ENCODE results near the gene PLEKHG7.

GRCh38 chr12:92762773-92763172 is 60.0 kb downstream of the PLEKHG7 start:
- TF ChIP-seq CTCF (conservative IDR thresholded peaks at IDR 0.05; ENCODE audit: low read depth in 2 of 2) (no peak), EZH2phosphoT487 (IDR thresholded peaks at IDR 0.05; ENCODE audit: unreplicated experiment) (no peak), EZH2 (IDR thresholded peaks at IDR 0.05; ENCODE audit: low read depth, unreplicated experiment) (no peak), REST (IDR thresholded peaks at IDR 0.05; ENCODE audit: unreplicated experiment) (no peak), POLR2AphosphoS5 (IDR thresholded peaks at IDR 0.05; ENCODE audit: low read depth) (no peak), JUNB (IDR thresholded peaks at IDR 0.05; ENCODE audit: unreplicated experiment) (no peak), STAT1 (IDR thresholded peaks at IDR 0.05; ENCODE audit: unreplicated experiment) (no peak), NANOG (IDR thresholded peaks at IDR 0.05; ENCODE audit: borderline replicate concordance) (no peak), CREB1 (CRISPR knock-in tag; IDR thresholded peaks at IDR 0.05; ENCODE audit: low read depth) (no peak)
